GM21717 (cell line): ENCODE results near the gene UAP1L1.
"Not testable (repeated sequence)": the region's sequence is repeated elsewhere in the genome, so short reads cannot be mapped to it uniquely, and the experiment has no call there.

Experiments used
- ATAC-seq: cut with Tn5 transposase; IDR thresholded peaks from one replicate; pipeline ENCODE4 v1.9.1; 2021; ENCODE audit warnings: mild to moderate bottlenecking, moderate library complexity; ENCODE audit not compliant: unreplicated experiment

Gene UAP1L1, protein sequence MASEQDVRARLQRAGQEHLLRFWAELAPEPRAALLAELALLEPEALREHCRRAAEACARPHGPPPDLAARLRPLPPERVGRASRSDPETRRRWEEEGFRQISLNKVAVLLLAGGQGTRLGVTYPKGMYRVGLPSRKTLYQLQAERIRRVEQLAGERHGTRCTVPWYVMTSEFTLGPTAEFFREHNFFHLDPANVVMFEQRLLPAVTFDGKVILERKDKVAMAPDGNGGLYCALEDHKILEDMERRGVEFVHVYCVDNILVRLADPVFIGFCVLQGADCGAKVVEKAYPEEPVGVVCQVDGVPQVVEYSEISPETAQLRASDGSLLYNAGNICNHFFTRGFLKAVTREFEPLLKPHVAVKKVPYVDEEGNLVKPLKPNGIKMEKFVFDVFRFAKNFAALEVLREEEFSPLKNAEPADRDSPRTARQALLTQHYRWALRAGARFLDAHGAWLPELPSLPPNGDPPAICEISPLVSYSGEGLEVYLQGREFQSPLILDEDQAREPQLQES

GRCh38 chr9:137077010-137077747, at the start of gene UAP1L1:
UAP1L1 (plus strand) TSS chr9:137077517; CDS start chr9:137077533, 16 bp downstream.
- no peak for ATAC-seq

DNA sequence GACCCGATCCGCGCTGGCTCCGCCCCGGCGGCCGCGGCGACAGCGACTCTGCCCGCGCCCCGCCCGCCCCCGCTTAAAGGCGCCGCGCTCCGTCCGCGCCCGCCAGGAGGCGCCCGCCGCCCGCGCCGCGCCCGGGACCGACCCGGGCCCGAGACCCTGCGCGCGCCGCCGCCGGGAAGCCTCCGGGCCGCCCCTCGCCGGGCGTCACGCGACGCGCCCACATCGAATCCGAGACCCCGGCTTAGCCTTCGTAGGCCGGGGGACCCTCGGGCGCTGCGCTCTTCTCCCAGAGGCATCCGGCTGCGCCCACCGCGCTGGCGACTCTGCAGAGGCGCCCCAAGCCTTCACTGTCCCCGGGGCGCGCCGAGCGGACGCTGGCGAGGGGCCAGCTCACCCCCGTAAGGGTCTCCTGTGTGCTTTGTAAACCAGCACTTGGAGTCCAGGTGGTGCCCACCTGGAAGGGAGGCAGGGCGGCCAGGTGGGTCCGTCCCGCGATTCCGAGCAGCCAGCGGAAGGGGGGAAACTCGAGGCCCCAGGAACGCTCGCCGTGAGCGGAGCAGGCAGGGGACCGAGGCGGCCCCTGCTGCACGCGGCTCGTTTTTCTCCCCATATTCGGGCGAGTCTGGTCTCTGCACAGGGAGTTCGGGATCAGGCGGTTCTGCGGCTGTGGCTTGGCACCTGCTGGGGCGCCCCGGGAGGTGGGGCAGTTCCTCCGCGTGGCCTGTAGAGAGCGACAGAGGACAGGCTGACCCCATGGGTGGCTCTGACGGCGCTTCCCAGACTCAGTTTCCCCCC, 48.9 kb upstream of the UAP1L1 start:
- ATAC-seq, result no peak

- no peak for ATAC-seq
Measured at GRCh38 chr9:137029058-137029936, 48.0 kb upstream of the UAP1L1 start.

- no peak for ATAC-seq
Measured at GRCh38 chr9:137030006-137030405, 47.3 kb upstream of the UAP1L1 start.

GRCh38 chr9:137030538-137031527, 46.5 kb upstream of the UAP1L1 start:
- no peak for ATAC-seq

DNA sequence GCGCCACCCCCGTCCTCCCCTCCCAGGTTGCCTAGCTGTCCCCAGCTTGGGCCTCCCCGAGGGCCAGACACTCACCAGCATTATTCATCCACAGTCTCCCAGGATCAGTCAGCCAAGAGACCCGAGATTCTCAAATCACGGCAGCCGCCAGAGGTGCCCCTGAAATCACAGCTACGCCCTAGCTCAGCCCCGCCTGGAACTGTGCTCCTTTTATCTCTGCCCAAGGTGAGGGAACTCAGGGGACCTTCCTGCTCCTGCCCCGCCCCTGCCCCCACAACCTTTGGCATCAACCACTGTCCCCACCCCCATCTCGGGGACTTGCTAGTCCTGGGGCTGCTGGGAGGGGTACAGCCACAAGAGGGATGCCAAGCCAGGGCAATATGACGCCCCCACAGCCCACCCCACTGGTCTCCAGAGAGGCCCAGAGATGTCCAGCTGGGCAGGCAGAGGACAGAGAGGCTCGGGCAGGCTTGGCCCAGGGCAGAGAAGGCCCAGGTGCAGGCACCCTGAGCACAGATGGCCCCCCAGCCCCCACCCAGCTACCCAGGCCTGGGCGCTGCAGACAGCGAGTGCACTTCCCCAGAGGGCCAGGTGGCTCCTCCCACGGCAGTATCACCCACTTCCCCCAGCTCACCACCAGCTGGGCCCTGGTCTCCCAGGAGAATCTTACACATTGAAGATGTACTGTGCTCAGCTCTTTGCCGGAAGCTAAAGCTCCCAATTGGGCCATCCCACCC, 45.2 kb upstream of the UAP1L1 start, which contains the start of gene FUT7:
Gene FUT7, minus strand, starts transcription at position 185 of the 737 bp plus-strand sequence. Its CDS starts 97 bp downstream, at position 88.
- no peak for ATAC-seq

GRCh38 chr9:137032858-137033257, 44.5 kb upstream of the UAP1L1 start:
- ATAC-seq, result no peak

DNA sequence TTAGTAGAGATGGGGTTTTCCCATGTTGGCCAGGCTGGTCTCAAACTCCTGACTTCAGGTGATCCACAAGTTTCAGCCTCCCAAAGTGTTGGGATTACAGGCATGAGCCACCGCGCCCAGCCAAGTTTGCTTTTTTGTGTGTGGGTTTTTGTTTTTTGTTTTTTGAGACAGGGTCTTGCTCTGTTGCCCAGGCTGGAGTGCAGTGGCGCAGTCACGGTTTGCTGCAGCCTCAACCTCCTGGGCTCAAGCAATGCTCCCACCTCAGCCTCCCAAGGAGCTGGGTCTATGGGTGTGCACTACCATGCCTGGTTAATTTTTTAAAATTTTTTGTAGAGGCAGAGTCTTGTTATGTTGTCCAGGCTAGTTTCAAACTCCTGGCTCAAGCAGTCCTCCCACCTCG, 43.8 kb upstream of the UAP1L1 start:
- ATAC-seq, result not testable (repeated sequence)

- no peak for ATAC-seq
Measured at GRCh38 chr9:137034039-137034708, 43.1 kb upstream of the UAP1L1 start.

DNA sequence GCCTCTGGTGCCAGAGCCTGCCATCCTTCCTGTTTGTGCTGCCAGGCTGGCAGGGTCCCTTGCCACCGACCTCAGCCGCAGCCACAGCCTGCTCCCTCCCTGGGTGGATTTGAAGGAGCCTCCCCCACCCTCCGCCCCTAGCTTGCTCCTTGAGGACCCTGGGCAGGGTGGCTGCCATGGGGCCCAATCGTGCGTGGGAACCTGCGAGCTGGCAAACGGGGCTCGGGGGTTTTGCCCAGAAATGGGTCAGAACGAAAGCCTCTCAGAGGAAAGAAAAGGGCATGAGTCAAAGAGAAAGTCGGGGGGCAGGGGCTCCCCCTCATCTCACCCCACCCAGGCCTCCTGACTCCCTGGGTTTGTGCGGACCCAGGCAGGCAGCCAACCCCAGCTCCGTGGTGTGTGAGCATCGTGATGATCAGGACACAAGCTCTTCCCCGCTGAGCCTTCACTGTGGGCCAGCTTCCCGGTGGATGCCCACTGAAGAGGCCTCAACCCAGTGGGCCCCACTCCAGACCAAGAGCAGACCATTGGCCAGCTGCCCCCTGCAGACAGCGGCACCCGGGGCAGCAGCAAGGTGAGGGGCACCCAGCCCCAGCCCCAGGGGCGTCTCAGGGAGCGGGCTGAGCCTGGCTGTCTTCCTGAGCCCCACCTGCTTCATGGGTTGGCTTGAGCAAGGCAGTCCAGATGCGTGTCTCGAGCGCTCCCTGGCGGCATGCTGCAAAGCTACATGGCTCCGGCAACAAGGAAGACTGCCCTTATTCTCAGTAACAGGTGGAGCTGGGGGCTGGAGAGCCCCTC, 42.4 kb upstream of the UAP1L1 start:
- ATAC-seq, result peak; percentile 54

- ATAC-seq, result no peak
Measured at GRCh38 chr9:137035507-137035834, 41.8 kb upstream of the UAP1L1 start.

GRCh38 chr9:137035937-137036336, 41.4 kb upstream of the UAP1L1 start:
- no peak for ATAC-seq

DNA sequence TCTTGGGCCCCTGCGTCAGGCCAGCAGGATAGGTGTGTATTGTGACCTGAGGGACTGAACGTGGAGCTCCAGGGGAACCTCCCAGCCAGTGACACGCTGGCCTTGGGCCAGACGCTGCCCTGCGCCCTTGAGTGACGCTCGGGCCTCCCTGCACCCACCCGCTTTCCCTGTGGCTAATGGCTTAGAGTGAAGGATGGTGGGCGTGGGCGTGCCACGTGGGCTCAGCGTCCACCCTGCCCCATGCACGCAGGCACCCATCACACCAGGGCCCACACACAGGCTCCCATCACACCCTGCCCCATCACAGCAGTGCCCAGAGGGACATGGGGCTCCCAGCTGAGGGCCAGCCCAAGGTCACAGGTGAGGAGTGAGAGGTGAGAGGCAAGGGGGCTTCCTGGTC, 40.3 kb upstream of the UAP1L1 start:
- ATAC-seq, result no peak

- no peak for ATAC-seq
Measured at GRCh38 chr9:137037483-137037882, 39.8 kb upstream of the UAP1L1 start.

- no peak for ATAC-seq
Measured at GRCh38 chr9:137038916-137039315, 38.4 kb upstream of the UAP1L1 start.

DNA sequence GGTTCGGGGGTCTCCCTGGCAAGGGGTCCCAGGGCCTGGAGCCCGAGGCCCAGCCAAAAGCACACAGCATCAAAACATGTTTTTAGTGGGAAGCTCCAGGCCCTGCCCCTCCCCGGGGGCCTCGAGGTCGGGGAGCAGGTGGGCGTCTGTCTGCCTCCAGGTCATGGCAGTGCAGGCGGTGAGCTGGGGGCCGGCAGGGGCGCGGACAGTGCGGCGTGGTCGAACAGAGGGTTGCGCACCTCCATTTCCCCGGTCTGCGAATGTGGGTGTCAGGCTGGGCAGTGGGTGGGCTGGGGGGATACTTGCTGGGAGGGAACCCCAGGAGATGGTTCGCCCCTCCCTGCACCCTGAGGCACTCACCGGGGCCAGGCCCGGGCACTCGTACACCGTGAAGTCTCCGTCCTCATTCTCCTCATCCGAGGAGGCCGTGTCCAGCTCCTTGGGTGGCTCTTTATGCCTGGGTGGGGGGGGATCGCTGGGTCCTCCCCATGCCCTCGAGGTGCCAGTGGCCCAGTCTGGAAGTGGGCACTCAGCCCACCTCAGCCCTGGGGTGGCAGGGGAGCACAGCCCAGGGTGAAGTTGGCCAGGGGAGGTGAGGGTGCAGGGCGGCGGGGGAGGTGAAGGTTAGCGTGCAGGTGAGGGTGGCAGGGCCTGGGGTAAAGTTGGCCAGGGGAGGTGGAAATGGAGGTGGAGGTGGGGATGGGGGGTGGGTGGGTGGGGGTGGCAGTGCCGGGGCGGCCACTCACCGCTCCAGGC, 37.5 kb upstream of the UAP1L1 start:
- ATAC-seq, result no peak
